Measurements from ENCODE around the gene OR2H1.

The OR2H1 gene

GRCh38 chr6:29487131-29487530, 30.2 kb downstream of the OR2H1 start:
- Histone ChIP-seq H3K9me3 (ENCODE audit: severe bottlenecking) (peaks cover 2% of the 10 kb centered on the region), H3K4me3 (ENCODE audit: low read depth, low read length) (no peak overlapping the region), H3K27me3 (ENCODE audit: insufficient read depth, low read depth, severe bottlenecking) (no peaks in the 10 kb centered on the region), H3K36me3 (no peaks in the 10 kb centered on the region), H3K27ac (no peak overlapping the region)
- no peak for DNase-seq
- TF ChIP-seq CTCF (IDR thresholded peaks at IDR 0.05; ENCODE audit: low read depth, low read length), result no peak

GRCh38 chr6:29487660-29488059, 30.7 kb downstream of the OR2H1 start, which contains the start of gene MAS1L:
MAS1L (minus strand) TSS chr6:29487956; CDS start chr6:29487902, 54 bp downstream.
- Histone ChIP-seq H3K36me3 (no peaks in the 10 kb centered on the region), H3K27me3 (ENCODE audit: insufficient read depth, low read depth, severe bottlenecking) (no peaks in the 10 kb centered on the region), H3K9me3 (ENCODE audit: severe bottlenecking) (no peaks in the 10 kb centered on the region), H3K27ac (no peak within 1 kb of the TSS), H3K4me3 (ENCODE audit: low read depth, low read length) (no peak within 1 kb of the TSS)
- TF ChIP-seq CTCF (IDR thresholded peaks at IDR 0.05; ENCODE audit: low read depth, low read length), result peak; percentile 26; the same call in 1 of the 2 replicates
- no peak for DNase-seq

DNA sequence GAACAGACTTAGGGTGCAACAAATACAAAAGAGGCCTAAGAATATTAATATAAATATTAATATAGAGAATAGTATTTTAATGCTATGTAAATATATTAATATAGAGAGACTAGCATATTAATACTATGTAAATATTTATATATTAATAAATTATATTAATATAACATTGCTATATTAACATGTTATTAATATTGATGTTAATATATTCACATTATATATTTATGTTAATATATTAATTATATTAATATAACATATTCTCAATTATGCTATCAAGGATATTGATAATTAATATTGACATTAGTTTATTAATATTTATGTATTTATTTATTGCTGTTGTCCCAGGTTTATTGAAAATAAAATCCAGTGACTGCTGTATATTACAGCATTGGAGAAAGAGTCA, 31.9 kb downstream of the OR2H1 start:
- no peak for DNase-seq
- Histone ChIP-seq H3K27ac (no peak overlapping the region), H3K36me3 (no peaks in the 10 kb centered on the region), H3K27me3 (ENCODE audit: insufficient read depth, low read depth, severe bottlenecking) (no peaks in the 10 kb centered on the region), H3K9me3 (ENCODE audit: severe bottlenecking) (no peaks in the 10 kb centered on the region), H3K4me3 (ENCODE audit: low read depth, low read length) (no peak overlapping the region)
- TF ChIP-seq CTCF (IDR thresholded peaks at IDR 0.05; ENCODE audit: low read depth, low read length), result no peak

- TF ChIP-seq CTCF (IDR thresholded peaks at IDR 0.05; ENCODE audit: low read depth, low read length), result no peak
- DNase-seq, result no peak
- no peak overlapping the region for H3K27ac ChIP-seq
Measured at GRCh38 chr6:29489286-29489685, 32.3 kb downstream of the OR2H1 start.

DNA sequence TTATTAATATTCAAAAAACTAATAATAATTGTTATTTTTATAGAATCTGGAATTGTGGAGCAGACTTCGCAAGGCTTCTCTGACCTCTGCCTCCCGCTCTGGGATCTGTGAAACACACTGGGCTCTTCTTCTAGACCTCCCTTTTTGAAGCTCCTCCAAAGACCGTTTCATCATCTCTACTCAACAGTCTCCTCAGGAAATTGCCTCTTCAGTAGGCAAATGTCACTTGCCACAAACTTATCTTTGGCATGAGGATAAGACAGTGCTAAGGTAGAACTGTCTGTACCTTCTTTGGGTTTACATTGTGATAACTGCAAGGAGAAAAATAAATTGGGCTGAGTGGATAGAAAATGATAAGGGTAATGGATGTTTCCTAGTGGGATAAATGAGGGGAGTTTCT, 33.1 kb downstream of the OR2H1 start:
- Histone ChIP-seq H3K9me3 (ENCODE audit: severe bottlenecking) (no peaks in the 10 kb centered on the region), H3K4me3 (ENCODE audit: low read depth, low read length) (no peak overlapping the region), H3K36me3 (no peaks in the 10 kb centered on the region), H3K27ac (no peak overlapping the region), H3K27me3 (ENCODE audit: insufficient read depth, low read depth, severe bottlenecking) (no peaks in the 10 kb centered on the region)
- no peak for TF ChIP-seq CTCF (IDR thresholded peaks at IDR 0.05; ENCODE audit: low read depth, low read length)
- no peak for DNase-seq

More at GRCh38 chr6:29489286-29489685, 32.3 kb downstream of the OR2H1 start:
- H3K9me3 ChIP-seq (ENCODE audit: severe bottlenecking), result no peaks in the 10 kb centered on the region
- H3K4me3 ChIP-seq (ENCODE audit: low read depth, low read length), result no peak overlapping the region
- no peaks in the 10 kb centered on the region for H3K36me3 ChIP-seq
- no peaks in the 10 kb centered on the region for H3K27me3 ChIP-seq (ENCODE audit: insufficient read depth, low read depth, severe bottlenecking)

GRCh38 chr6:29490552-29490951, 33.6 kb downstream of the OR2H1 start:
- no peak for DNase-seq
- Histone ChIP-seq H3K9me3 (ENCODE audit: severe bottlenecking) (no peaks in the 10 kb centered on the region), H3K4me3 (ENCODE audit: low read depth, low read length) (no peak overlapping the region), H3K27ac (no peak overlapping the region), H3K36me3 (no peaks in the 10 kb centered on the region), H3K27me3 (ENCODE audit: insufficient read depth, low read depth, severe bottlenecking) (no peaks in the 10 kb centered on the region)
- TF ChIP-seq CTCF (IDR thresholded peaks at IDR 0.05; ENCODE audit: low read depth, low read length), result no peak
